ENCODE results near the gene CAPN5. TPM values are rescaled to one million over a fixed set of nuclear protein-coding genes. Genes with fewer than 3 reads are reported as not detected.

CAPN5 gene
- total RNA-seq, 1 experiment from 2014 or later: 0.68 TPM

DNA sequence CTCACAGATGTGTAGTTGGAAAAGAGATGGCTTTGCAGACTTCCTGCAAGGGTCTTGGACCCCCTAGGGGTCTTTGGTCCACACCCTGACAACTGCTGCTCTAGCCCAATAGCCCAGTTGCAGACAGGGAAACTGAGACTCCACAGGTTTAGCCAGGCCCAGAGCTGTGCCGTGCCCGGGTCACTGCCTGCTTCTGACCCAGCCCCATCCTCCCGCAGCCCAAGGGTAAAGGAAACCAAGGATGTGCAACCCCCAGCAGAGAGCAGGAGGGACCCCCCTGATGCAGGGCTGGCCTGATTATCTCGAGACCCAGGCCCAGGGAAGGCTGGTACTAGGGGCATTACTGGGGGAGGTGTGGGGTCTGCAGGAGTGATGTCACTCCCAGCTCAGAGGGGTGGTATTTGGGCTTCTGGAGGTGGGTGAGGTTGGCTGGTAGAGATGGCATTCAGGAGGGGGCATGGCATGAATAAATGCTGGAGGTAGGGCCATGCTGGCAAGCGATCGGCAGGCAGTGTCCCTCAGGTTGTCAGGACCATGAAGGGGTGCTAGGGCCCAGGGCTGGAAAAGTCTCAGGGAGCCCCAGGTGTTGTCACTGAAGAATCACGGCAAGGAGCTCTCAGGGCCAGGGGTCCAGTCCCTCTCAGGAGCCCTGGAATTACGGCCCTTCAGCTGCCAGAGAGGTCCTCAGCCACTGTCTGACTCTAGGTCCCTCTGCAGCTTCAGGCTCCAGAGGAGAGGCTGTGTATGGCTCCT lies 82.4 kb downstream of the CAPN5 start:
- in situ Hi-C loops (cut with HindIII; ENCODE audit: low pct_unique_long_range_greater_than_20kb, low sequenced_read_pairs): no loop called here
- DNase-seq (ENCODE audit: low read depth): no peak

- no peak for DNase-seq (ENCODE audit: low read depth)
- in situ Hi-C loops (cut with HindIII; ENCODE audit: low pct_unique_long_range_greater_than_20kb, low sequenced_read_pairs): no loop called here
These were observed 83.1 kb downstream of the CAPN5 start for GRCh38 chr11:77149716-77150392.

- no peak for DNase-seq (ENCODE audit: low read depth)
- in situ Hi-C loops (cut with HindIII; ENCODE audit: low pct_unique_long_range_greater_than_20kb, low sequenced_read_pairs): no loop called here
These were observed 84.1 kb downstream of the CAPN5 start for GRCh38 chr11:77150836-77151235.

GRCh38 chr11:77151804-77152509 lies 85.2 kb downstream of the CAPN5 start:
- DNase-seq (ENCODE audit: low read depth): no peak
- in situ Hi-C loops (cut with HindIII; ENCODE audit: low pct_unique_long_range_greater_than_20kb, low sequenced_read_pairs): no loop called here

GRCh38 chr11:77152846-77153245 lies 86.1 kb downstream of the CAPN5 start:
- in situ Hi-C loops (cut with HindIII; ENCODE audit: low pct_unique_long_range_greater_than_20kb, low sequenced_read_pairs): no loop called here
- DNase-seq (ENCODE audit: low read depth): no peak

DNA sequence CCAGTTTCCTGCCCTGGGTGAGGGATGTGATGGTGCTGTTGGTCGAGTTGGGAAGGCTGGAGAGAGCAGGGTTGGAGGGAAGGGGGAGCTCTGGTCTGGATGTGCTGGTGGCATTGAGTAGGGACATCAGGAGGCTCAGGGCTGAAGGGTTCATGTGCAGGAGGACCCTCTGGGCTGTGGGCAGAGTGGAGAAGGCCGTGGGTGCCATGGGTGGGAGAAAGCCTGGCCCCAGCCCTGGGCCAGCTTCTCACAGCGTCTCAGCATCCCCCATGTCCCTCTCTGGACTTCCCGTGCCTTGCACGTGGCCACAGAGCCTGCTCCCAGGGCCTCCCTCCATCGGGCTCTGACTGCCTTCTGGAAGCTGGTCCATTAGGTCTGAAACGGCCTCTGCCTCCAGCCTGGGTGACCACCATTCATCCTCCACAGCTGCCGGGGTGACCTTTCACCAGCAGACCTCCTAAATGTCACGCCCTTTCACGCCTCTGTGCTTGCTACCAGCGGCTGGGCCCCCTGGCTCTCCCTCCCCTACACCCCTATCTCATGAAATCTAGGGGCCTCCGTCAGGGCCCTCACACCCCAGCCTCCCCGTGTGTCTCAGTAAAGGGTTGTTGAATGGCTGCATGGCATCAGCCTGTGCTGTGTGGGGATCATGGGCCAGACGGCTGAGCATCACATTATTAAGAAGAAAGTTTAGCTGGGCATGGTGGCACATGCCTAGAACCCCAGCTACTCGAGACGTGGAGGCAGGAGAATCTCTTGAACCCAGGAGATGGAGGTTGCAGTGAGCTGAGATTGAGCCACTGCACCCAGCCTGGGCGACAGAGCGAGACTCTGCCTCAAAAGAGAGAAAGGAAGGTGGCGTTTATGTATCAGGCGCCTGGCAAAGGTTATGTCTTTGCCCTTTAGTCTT lies 86.8 kb downstream of the CAPN5 start:
- DNase-seq (ENCODE audit: low read depth): no peak
- in situ Hi-C loops (cut with HindIII; ENCODE audit: low pct_unique_long_range_greater_than_20kb, low sequenced_read_pairs): no loop called here

- DNase-seq (ENCODE audit: low read depth): no peak
- in situ Hi-C loops (cut with HindIII; ENCODE audit: low pct_unique_long_range_greater_than_20kb, low sequenced_read_pairs): no loop called here
These were observed 87.8 kb downstream of the CAPN5 start for GRCh38 chr11:77154381-77155081.

- in situ Hi-C loops (cut with HindIII; ENCODE audit: low pct_unique_long_range_greater_than_20kb, low sequenced_read_pairs): no loop called here
- no peak for DNase-seq (ENCODE audit: low read depth)
These were observed 88.3 kb downstream of the CAPN5 start for GRCh38 chr11:77155082-77155475.

GRCh38 chr11:77155556-77156130 lies 88.9 kb downstream of the CAPN5 start:
- in situ Hi-C loops (cut with HindIII; ENCODE audit: low pct_unique_long_range_greater_than_20kb, low sequenced_read_pairs): no loop called here

GRCh38 chr11:77156396-77157195 lies 89.8 kb downstream of the CAPN5 start:
- in situ Hi-C loops (cut with HindIII; ENCODE audit: low pct_unique_long_range_greater_than_20kb, low sequenced_read_pairs): no loop called here
- DNase-seq (ENCODE audit: low read depth): no peak

More at GRCh38 chr11:77155556-77156130, 88.9 kb downstream of the CAPN5 start:
- DNase-seq (ENCODE audit: low read depth): no peak

DNA sequence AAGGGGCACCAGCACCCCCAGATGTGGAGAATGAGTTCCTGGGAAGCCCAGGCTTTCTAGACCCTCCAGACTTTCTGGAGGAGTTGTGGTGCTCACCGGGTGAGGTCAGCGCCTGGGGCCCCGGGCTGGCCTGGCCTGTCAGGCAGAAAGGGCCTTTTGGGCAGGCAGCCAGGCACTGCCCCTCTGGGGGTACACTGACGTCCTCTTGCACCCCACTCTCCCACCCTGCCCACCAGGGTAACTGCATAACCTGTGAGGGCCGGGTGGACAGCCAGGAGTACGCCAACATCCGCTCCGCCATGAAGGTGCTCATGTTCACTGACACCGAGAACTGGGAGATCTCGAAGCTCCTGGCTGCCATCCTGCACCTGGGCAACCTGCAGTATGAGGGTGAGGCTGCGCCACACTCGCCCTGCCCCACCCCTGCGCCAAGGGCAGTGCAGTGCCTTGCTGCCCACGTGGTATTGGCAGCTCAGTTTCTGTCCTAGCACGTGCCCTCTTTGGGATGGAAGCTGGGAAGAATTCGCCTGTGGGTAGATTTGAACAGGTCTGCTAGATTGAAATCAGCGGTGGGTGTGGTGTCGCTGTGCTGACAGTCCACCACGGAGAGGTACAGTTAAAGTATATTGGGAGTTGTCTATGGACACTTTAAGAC lies 91.4 kb downstream of the CAPN5 start:
- in situ Hi-C loops (cut with HindIII; ENCODE audit: low pct_unique_long_range_greater_than_20kb, low sequenced_read_pairs): no loop called here
- DNase-seq (ENCODE audit: low read depth): no peak

DNA sequence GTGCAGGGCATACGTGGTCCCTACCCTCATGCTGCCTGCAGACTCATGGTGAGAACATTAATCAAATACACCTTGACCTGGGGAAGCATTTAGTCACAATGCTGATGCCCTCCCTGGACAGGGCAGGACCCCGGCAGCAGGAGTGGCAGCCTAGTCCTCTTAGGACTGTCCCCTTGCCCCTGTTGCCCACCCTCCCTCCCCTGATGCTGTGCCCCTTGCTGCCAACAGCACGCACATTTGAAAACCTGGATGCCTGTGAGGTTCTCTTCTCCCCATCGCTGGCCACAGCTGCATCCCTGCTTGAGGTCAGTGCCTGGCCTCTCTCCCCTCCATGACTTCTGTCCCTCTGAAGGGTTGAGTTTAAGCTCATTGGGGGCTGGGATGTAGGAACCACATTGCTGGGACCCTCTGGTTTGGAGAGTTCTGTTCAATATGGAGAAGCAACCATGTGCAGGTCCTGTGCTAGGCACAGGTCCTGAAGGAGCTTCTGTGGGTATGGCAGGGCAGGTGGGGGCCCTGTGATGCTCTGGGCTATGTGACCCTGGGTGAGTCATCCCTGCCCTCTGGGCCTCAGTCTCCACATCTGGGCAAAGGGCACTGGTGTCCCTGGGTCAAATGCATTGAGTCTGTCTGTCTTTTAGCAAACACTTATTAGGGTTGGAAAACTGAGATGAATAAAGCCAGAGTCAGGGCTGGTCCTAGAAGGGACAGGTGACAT lies 92.6 kb downstream of the CAPN5 start:
- in situ Hi-C loops (cut with HindIII; ENCODE audit: low pct_unique_long_range_greater_than_20kb, low sequenced_read_pairs): no loop called here
- no peak for DNase-seq (ENCODE audit: low read depth)

DNA sequence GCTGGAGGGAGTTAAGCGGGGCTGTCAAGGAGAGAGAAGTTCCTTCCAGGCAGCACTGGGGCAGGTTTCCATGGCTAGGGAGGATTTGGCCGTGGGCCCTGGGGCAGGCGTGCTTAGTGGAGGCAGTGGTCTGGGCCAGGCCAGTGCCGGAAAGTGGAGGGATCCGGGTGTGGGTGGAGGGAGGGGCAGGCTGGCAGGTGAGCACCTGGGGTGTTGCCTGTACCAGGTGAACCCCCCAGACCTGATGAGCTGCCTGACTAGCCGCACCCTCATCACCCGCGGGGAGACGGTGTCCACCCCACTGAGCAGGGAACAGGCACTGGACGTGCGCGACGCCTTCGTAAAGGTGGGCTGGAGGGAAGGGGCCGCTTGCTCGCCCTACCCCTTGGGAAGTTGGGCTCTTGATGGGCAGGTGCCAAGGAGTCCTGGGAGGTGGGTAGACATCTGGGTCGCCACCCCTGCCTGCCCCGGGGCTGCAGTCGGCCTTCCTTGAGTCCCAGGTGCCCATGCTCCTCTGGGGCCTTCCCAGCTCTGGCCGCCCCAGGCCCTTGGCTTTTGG lies 93.2 kb downstream of the CAPN5 start:
- in situ Hi-C loops (cut with HindIII; ENCODE audit: low pct_unique_long_range_greater_than_20kb, low sequenced_read_pairs): no loop called here

DNA sequence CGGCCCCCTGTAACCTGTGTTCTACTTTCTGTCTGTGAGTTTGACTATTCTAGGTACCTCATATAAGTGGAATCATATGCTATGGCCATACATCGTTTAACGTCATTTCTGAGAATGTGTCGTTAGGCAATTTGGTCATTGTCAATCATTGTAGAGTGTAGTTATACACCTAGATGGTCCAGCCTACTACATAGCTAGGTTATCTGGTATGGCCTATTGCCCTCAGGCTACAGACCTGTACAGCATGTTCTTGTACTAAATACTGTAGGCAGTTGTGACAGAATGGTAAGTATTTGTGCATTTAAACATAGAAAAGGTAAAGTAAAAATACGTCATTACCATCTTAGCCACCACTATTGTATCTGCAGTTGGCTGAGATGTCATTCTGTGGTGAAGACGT lies 96.5 kb downstream of the CAPN5 start:
- no peak for DNase-seq (ENCODE audit: low read depth)
- in situ Hi-C loops (cut with HindIII; ENCODE audit: low pct_unique_long_range_greater_than_20kb, low sequenced_read_pairs): no loop called here

More for the DNA sequence above, 93.2 kb downstream of the CAPN5 start:
- DNase-seq (ENCODE audit: low read depth): no peak

DNA sequence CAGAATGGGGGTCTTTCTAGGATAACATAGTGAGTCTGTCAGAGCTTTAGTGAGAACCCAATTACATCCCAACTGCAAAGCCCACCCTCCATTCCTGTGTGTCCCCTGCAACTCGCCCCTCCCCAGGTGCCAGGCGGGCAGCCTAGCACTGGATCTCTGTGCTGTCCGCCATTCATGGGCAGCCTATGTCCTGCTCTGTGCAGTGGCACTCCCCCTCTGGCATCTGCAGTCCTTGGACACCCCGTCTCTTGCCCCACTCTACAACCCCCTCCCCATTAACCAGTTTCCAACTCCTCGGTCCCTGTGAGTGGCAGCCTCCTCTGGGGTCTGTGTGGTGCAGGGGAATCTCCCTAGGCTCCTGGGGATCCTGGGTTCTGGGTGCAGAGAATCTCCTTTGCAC lies 98.3 kb downstream of the CAPN5 start:
- in situ Hi-C loops (cut with HindIII; ENCODE audit: low pct_unique_long_range_greater_than_20kb, low sequenced_read_pairs): no loop called here
- no peak for DNase-seq (ENCODE audit: low read depth)

Data from Caki2 (cell line).